Measurements from ENCODE around the gene LGALSL. TPM values are rescaled to one million over a fixed set of nuclear protein-coding genes. Genes with fewer than 3 reads are reported as not detected.

Gene LGALSL
- total and polyA plus RNA-seq, 5 donors = 8.1 to 19.1 (median 13.2) TPM

DNA sequence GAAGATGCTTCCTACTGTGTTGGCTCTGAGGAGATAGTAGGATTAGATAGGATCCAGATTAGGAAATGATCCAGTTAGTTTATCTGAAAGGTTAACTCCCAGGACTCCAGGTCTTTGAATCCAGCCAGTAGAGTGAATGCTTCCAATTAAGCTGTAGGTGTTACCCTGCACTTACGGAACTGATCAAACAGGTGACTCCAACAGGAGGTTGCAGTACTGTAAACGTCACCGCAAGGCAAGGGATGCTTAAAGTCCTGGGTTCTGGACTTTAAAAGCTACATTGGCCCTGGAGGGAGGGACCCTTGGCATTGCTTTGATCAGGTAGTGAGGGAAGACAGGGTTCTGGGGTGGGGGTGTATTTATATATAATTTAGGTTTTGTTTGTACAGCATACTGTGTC is 5.6 kb downstream of the LGALSL start:
- ATAC-seq (no peak), DNase-seq (no peak)
- no peaks in the 10 kb centered on the region for H3K27me3 ChIP-seq (ENCODE audit: control insufficient read depth, insufficient read depth)
- H3K4me1 ChIP-seq (ENCODE audit: control insufficient read depth, insufficient read depth, low read length) = peaks cover 7% of the 10 kb centered on the region
- H3K27ac ChIP-seq (ENCODE audit: low read length) = no peak overlapping the region
- no peaks in the 10 kb centered on the region for H3K9me3 ChIP-seq (ENCODE audit: control insufficient read depth, low read length)
- 94% methylated on average over 3 of the region's 3 CpGs for WGBS
- intact Hi-C loops (cut with DNase I) = loop anchor here in 2 of 4 donors (10.0 kb wide), 1 partner anchor 55 kb away; no protein-coding TSS in a partner anchor
- H3K4me3 ChIP-seq (ENCODE audit: low read length) = no peak overlapping the region

DNA sequence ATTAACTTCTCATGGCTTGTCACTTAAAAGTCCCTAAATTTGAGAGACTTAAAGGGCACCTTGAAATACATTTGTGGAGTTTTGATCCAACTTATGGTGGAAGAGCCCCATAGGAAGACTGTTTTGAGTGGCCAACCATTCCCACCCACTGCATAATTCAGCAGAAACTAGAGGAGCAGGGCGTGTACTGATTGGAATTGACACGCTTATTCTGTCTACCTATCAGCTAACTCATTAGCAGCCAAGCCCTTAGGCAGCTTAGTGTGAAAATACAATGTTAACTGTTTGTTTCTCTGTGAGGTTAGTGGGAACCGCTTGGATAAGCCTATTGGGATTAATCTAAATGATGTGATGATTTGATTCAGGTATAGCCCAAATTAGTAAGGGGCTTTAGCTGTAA is 6.4 kb downstream of the LGALSL start:
- DNase-seq (no peak), ATAC-seq (no peak)
- Histone ChIP-seq H3K9me3 (ENCODE audit: control insufficient read depth, low read length) (no peaks in the 10 kb centered on the region), H3K4me3 (ENCODE audit: low read length) (no peak overlapping the region), H3K27ac (ENCODE audit: low read length) (no peak overlapping the region), H3K4me1 (ENCODE audit: control insufficient read depth, insufficient read depth, low read length) (peaks cover 3% of the 10 kb centered on the region), H3K27me3 (ENCODE audit: control insufficient read depth, insufficient read depth) (no peaks in the 10 kb centered on the region)
- WGBS = 67% methylated on average over 3 of the region's 3 CpGs
- intact Hi-C loops (cut with DNase I) = no loop called here

DNA sequence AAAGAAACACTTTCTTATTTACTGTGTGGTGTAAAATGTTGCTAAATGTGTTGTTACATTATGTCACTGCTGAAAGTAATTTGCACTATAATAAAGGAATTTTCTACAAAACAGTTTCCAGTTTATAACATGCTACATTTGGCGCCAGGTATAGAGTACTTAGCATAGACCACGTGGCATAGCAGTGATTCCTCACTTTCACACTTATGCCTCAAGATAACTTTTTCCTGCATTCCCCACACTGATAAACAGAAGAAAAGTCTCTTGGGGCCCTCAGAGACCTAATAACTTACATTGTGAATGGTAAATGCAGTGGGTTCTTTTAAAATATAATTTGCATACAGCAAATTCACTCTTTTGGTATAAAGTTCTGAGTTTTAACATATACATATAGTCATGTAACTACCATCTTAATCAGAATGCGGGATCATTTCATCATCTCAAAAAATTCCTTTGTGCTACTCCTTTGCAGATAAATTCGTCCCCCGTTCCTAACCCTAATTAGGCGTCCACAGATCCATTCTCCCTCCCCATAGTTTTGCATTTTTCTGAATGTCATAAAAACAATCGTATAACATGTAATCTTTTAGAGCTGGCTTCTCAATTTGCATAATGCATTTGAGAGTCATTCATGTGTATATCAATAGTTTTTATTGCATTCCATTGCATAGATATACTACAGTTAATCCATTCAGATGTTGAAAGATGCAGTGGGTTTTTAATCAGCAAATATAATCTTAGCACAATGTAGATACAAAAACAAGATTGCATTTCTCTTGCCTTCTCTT is 7.5 kb downstream of the LGALSL start:
- no peak for ATAC-seq
- intact Hi-C loops (cut with DNase I) = no loop called here
- Histone ChIP-seq H3K9me3 (ENCODE audit: control insufficient read depth, low read length) (no peaks in the 10 kb centered on the region), H3K27ac (ENCODE audit: low read length) (no peak overlapping the region), H3K4me3 (ENCODE audit: low read length) (no peak overlapping the region), H3K27me3 (ENCODE audit: control insufficient read depth, insufficient read depth) (no peaks in the 10 kb centered on the region), H3K4me1 (ENCODE audit: control insufficient read depth, insufficient read depth, low read length) (no peaks in the 10 kb centered on the region)
- 79% methylated on average over 7 of the region's 7 CpGs for WGBS
- DNase-seq = no peak

DNA sequence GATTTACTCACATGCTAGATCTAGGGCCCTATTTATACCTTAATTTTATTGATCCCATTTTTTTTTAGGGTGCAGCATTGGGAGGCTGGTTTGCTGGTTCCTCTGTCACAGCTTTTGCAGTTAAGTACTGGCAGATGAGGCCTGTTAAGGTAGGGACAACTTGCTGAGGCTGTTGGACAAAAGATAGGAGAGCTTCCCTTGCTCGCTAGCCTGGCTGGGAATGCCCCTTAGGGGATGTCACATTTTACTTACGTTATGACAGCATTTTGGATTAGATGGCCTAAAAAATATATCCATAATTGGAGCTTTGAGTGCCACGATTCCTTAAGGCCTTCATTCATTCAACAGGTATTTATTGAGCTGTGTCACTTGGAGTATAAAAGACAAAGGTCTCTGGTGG is 8.2 kb downstream of the LGALSL start:
- WGBS = 92% methylated on average over 3 of the region's 3 CpGs
- no peak for ATAC-seq
- H3K27ac ChIP-seq (ENCODE audit: low read length) = no peak overlapping the region

DNA sequence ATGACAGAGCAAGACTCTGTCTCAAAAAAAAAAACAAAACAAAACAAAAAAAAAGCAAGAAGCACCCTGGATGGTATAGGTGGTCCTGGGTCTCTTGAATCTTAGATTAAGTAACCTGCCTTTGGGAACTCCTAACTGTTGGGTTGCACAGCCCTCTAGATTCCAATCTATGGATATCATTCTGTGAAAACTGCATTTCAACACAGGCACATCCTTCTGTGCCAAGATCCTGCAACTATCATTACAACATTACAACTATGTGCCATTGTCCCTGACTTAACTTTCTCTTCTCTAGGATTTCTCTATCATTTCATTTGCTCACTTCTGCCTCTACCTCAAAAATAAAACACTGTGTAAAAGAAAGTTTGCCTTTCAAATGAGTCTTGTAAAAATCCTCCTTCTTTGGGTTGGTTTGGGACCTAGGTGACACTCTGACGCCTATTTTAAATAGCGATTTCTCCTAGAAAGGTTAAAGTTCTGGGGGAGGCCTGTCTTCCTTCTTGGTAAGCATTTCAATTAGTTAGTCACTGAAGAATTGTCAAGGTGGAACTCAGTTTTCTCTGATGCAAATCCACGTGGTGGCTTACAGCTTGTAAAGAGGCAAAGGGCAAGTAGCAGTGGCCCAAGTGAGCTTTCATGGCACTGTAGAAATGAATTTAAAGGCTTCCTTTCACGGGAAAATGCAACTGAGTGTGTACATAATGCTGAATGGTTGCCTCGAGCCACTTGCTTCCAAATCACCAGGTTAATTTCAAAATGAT is 9.2 kb downstream of the LGALSL start:
- no peaks in the 10 kb centered on the region for H3K4me1 ChIP-seq (ENCODE audit: control insufficient read depth, insufficient read depth, low read length)
- intact Hi-C loops (cut with DNase I) = no loop called here
- ATAC-seq (no peak), DNase-seq (no peak)
- WGBS = 80% methylated on average over 5 of the region's 5 CpGs
- no peaks in the 10 kb centered on the region for H3K27me3 ChIP-seq (ENCODE audit: control insufficient read depth, insufficient read depth)
- no peak overlapping the region for H3K4me3 ChIP-seq (ENCODE audit: low read length)
- H3K9me3 ChIP-seq (ENCODE audit: control insufficient read depth, low read length) = no peaks in the 10 kb centered on the region
- H3K27ac ChIP-seq (ENCODE audit: low read length) = no peak overlapping the region

More for the DNA sequence above, 8.2 kb downstream of the LGALSL start:
- DNase-seq = no peak
- Histone ChIP-seq H3K4me3 (ENCODE audit: low read length) (no peak overlapping the region), H3K9me3 (ENCODE audit: control insufficient read depth, low read length) (no peaks in the 10 kb centered on the region), H3K4me1 (ENCODE audit: control insufficient read depth, insufficient read depth, low read length) (no peaks in the 10 kb centered on the region), H3K27me3 (ENCODE audit: control insufficient read depth, insufficient read depth) (no peaks in the 10 kb centered on the region)
- intact Hi-C loops (cut with DNase I) = no loop called here

DNA sequence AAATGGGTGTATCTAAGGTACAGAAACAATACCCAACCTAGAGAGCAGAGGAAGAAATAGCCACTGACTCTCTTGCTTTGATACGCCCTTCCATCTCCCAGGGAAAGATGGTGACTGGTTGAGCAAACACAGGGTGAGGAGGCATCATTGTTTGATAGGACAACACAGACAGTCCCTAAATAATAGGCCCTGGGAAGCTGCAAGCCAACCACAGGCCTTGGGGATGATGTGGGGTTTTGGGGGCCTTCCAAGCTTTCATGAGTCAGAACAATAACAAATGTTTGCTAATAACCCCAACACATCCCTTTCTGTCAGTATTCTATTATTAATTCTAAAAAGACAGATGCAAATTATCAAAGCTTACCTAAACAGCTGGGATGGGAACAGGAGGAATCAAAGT is 9.8 kb downstream of the LGALSL start:
- no peak overlapping the region for H3K27ac ChIP-seq (ENCODE audit: low read length)
- intact Hi-C loops (cut with DNase I) = no loop called here
- DNase-seq = no peak
- no peaks in the 10 kb centered on the region for H3K9me3 ChIP-seq (ENCODE audit: control insufficient read depth, low read length)
- no peaks in the 10 kb centered on the region for H3K27me3 ChIP-seq (ENCODE audit: control insufficient read depth, insufficient read depth)
- H3K4me3 ChIP-seq (ENCODE audit: low read length) = no peak overlapping the region
- WGBS = 98% methylated on average over 1 of the region's 1 CpG
- H3K4me1 ChIP-seq (ENCODE audit: control insufficient read depth, insufficient read depth, low read length) = no peaks in the 10 kb centered on the region
- peak in 1 of 2 donors; percentile 40 for ATAC-seq

DNA sequence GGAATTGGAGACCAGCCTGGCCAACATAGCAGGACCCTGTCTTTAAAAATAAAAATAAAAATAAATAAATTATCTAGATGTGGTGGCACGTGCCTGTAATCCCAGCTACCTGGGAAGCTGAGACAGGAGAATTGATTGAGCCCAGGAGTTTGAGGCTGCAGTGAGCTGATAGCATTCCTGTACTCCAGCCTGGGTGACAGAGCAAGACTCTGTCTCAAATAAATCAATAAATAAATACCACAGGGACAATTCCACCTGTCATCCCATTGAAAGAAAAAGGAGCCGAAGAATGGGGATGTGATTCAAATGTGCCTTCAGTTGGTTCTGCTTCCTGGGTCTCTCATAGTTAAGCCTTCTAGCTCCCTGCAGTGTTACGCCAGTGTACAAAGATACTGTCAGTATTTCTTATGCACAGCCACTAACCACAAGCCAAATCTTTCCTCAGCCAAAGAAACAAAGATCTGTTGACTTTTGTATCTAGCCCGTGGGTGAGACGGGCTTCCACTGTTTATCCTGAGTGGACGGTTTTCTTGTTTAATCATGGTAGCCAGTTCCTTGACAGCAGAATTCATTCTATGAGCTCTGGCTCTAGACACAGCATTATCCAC is 12.6 kb downstream of the LGALSL start:
- 65% methylated on average over 6 of the region's 6 CpGs for WGBS
- no peaks in the 10 kb centered on the region for H3K9me3 ChIP-seq (ENCODE audit: control insufficient read depth, low read length)
- intact Hi-C loops (cut with DNase I) = no loop called here
- ATAC-seq = no peak
- H3K27ac ChIP-seq (ENCODE audit: low read length) = no peak overlapping the region
- no peaks in the 10 kb centered on the region for H3K27me3 ChIP-seq (ENCODE audit: control insufficient read depth, insufficient read depth)
- no peak overlapping the region for H3K4me3 ChIP-seq (ENCODE audit: low read length)
- DNase-seq = no peak
- no peaks in the 10 kb centered on the region for H3K4me1 ChIP-seq (ENCODE audit: control insufficient read depth, insufficient read depth, low read length)

DNA sequence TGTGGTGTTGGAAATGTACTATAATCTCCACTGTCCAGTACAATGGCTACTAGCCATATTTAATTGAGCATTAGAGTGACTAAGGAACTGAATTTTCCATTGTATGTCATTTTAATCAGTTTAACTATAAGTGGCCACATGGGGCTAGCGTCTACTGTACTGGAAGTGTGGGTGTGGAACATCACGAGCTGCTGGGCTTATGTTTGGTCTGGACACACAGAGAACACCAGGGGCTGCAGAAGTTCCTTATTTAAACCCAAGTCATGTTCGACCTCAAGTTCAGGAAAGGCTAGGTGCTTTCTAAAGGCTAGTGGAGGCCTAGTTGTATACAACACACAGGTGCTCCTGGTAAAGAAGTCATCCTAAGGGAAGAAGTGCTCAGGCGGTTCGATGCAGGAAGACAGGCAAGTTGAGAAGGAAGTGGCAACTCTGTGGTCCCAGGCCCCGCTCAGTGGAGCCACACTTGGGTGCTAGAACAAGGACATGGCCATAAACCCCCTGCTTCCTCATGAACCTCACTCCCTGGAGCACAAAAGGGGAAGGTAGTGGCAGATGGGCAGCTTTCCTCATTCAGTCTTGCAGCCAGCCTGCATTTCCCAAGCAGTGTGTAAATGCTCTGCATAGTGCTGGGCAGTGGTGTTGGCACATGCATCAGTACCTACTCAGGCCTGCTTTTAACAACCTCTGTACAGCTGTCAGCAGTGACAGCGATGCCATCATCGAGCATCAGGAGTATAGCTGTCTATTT is 13.3 kb downstream of the LGALSL start:
- peak; percentile 47 to 60 for ATAC-seq
- intact Hi-C loops (cut with DNase I) = no loop called here

DNA sequence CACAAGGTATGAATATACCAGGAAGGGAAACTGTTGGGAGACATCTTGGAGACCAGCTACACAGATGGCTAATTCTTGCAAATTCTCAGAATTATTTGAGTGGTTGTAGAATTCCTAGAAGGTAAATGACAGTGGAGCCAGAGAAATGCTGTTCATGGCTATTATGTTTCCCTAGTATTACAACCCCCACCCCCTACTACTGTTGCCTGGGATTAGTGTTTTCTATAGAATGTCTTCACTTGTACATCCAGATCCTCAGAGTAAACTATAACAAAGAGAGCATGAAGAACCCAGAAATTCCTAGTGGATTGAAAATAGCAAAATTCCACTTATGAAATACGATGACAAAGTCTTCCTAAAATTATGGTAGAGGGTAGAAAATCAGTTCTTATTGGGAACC is 15.3 kb downstream of the LGALSL start:
- no peak for DNase-seq
- intact Hi-C loops (cut with DNase I) = no loop called here
- Histone ChIP-seq H3K27ac (ENCODE audit: low read length) (no peak overlapping the region), H3K4me1 (ENCODE audit: control insufficient read depth, insufficient read depth, low read length) (no peaks in the 10 kb centered on the region), H3K27me3 (ENCODE audit: control insufficient read depth, insufficient read depth) (no peaks in the 10 kb centered on the region), H3K4me3 (ENCODE audit: low read length) (no peak overlapping the region), H3K9me3 (ENCODE audit: control insufficient read depth, low read length) (no peaks in the 10 kb centered on the region)
- WGBS = 91% methylated on average over 1 of the region's 1 CpG
- no peak for ATAC-seq

More for the DNA sequence above, 13.3 kb downstream of the LGALSL start:
- Histone ChIP-seq H3K9me3 (ENCODE audit: control insufficient read depth, low read length) (no peaks in the 10 kb centered on the region), H3K4me1 (ENCODE audit: control insufficient read depth, insufficient read depth, low read length) (no peaks in the 10 kb centered on the region), H3K27me3 (ENCODE audit: control insufficient read depth, insufficient read depth) (no peaks in the 10 kb centered on the region), H3K27ac (ENCODE audit: low read length) (no peak overlapping the region), H3K4me3 (ENCODE audit: low read length) (no peak overlapping the region)
- WGBS = 81% methylated on average over 8 of the region's 8 CpGs
- peak in 2 of 3 donors; percentile 23 to 53 for DNase-seq

DNA sequence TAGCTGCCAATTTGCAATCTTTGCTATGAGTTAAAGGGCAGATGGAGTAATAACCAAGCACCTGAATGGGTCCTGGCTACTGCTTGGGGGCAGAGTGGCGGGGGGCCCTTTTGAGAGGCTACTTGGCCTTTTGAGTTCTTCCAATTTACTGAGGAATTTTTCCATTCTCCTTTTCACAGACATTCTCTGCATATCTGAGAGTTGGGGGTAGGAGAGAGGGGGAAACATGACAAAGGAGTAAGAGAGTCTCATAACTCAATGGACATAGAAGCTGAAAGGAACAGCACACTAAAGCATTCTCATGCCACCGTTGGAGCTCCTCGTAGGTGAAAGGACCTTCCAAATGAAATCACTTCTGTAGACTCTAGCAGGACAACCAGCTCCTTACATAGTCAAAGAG is 16.1 kb downstream of the LGALSL start:
- WGBS = 88% methylated on average over 3 of the region's 3 CpGs
- ATAC-seq = no peak

More for the DNA sequence above, 16.1 kb downstream of the LGALSL start:
- Histone ChIP-seq H3K4me1 (ENCODE audit: control insufficient read depth, insufficient read depth, low read length) (no peaks in the 10 kb centered on the region), H3K9me3 (ENCODE audit: control insufficient read depth, low read length) (no peaks in the 10 kb centered on the region), H3K27me3 (ENCODE audit: control insufficient read depth, insufficient read depth) (no peaks in the 10 kb centered on the region), H3K27ac (ENCODE audit: low read length) (no peak overlapping the region), H3K4me3 (ENCODE audit: low read length) (no peak overlapping the region)
- intact Hi-C loops (cut with DNase I) = no loop called here
- no peak for DNase-seq

Measured in right cardiac atrium (tissue), 5 donors.